GM19467 (cell line): ENCODE measurements around the gene VPS4B.
A peak's percentile ranks its signal among the peaks of the same experiment; 100 is the strongest.

Experiments
- ATAC-seq: cut with Tn5 transposase; IDR thresholded peaks from one replicate; pipeline ENCODE4 v1.9.1; 2021; ENCODE audit warnings: mild to moderate bottlenecking, moderate library complexity; ENCODE audit not compliant: unreplicated experiment

The VPS4B gene

DNA sequence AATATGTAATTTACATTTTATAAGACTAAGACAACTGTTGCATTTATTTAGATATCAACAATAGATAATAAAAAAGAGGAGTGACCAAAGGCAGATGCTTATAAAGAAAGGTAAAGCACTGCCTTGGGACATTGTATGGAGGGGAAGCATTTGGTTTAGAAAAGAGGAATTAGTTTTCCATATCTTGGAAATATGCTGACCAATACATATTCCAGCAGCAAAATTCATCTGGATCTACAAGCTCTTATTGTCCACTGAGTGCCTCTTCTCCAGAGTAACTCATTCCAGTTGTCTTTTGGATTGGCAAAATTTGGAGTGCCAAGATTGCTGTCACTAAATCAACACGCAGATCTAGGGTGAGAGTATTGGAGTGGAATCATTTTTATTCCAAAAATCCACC, 8.9 kb upstream of the VPS4B start:
- ATAC-seq: no peak

- ATAC-seq: no peak
Observed at GRCh38 chr18:63430526-63430925, 8.2 kb upstream of the VPS4B start.

DNA sequence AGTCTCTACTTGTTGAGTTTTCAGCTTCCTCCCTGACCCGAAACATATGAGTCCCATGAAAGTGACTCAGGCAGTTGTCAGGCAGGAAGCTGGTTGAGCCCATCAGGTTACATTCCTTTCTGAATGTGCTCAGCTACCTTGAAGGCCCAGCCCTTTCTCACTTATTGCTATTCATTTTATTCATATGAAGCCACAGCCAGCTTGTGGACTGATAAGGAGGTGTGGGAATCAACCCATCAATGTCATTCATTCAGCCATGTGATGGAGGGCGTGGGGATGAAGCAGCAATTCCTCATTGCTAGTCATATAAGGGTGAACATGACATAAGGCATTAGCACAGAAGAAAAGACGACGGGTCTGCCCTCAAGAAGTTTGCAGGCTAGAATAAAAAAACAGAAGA, 5.3 kb upstream of the VPS4B start:
- no peak for ATAC-seq

DNA sequence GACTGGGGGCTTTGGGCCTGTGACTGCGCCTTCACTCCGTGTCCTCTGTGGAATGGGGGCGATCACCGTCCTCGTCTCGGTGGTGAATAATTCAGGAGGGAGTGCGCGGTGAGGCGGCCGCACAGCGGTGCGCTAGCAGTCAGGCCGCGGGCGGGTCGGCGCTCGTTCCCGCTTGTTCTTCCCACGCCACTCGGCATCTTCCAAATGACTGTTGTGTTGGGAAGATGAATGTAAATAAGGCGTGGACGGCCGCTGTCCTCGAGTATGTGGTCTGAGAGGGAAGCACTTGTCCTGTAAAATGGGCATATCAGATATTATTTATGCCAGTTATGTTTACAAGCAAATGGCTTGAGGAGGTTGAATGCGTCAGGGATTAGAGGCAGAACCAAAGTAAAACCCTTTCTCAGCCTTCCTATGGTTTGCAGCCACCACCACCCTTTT, 608 bp upstream of the VPS4B start:
- ATAC-seq: peak; percentile 32

DNA sequence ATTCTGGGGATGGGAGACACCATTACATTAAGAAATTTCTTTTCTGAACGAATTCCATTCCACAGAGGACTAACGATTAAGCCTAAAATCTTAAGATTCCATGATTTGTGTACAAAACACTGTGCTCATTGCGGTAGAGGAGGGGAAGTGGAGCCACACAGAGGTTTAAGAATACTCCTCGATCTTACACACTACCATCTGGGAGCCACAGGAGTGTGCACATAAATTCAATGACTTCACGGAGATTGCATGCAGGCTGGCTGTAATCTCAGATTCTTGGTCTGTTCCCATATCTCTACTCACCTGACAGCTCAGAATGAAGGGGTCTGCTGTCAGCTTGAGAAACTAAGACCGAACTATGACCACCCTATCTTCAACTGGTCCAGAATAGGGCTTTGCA, 762 bp downstream of the VPS4B start:
- ATAC-seq: no peak

GRCh38 chr18:63412953-63413352, 9.3 kb downstream of the VPS4B start:
- ATAC-seq: no peak

GRCh38 chr18:63410792-63411191, 11.5 kb downstream of the VPS4B start:
- no peak for ATAC-seq

DNA sequence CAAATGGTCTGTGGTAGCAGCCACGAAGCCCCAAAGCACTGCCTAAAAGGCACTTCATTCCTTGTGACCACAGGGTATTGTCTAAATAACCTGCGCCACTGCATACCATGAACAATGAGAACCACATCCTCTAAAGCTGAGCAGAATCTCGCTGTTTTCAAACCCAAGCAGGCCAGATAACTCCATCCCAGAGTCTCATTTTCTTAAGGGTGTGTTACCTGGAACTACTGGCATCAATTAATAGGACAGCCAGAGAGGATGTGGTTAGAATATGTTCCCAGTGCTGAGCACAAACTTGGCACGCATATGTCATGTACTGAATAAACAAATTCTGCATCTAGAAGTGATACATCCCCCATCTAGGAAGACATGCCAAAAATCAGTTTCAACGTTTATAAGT, 13.0 kb downstream of the VPS4B start:
- ATAC-seq: no peak

DNA sequence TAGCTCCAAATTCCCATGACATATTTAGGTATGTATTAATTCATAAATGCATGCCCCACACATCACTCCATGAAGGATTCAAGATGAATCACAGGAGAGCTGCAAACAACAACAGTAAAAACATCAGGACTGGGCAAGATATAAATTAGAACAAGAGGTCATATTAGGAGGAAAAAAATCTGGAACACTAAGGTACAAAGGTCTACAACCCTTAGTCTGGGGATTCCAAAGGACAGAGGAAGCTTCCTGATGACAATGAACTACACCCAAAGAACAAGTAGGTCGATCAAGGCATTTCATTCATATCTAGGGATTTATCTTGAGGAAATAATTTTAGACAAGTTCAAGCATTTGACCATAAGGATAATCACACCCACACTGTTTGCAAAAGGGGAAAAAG, 14.5 kb downstream of the VPS4B start:
- no peak for ATAC-seq

- ATAC-seq: no peak
Observed at GRCh38 chr18:63405986-63406385, 16.3 kb downstream of the VPS4B start.

- no peak for ATAC-seq
Observed at GRCh38 chr18:63402246-63403162, 19.8 kb downstream of the VPS4B start.

DNA sequence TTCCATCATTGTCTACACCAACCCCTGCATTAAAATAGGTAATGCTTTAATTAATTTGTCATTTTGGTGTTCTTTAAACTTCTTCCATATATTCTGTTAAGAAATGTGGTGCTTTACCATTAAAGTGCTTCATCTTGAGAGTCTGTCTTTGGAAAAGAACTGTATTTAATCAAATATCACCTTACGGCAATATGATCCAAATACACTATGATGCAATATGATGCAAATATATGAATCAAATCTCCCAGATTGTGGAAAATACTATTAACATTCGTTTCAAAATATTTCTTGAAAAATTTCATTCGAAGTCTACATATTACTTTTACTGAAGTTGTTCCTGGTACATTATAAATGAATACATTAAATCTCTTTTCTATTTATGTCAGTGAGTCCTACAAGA, 23.0 kb downstream of the VPS4B start:
- no peak for ATAC-seq

DNA sequence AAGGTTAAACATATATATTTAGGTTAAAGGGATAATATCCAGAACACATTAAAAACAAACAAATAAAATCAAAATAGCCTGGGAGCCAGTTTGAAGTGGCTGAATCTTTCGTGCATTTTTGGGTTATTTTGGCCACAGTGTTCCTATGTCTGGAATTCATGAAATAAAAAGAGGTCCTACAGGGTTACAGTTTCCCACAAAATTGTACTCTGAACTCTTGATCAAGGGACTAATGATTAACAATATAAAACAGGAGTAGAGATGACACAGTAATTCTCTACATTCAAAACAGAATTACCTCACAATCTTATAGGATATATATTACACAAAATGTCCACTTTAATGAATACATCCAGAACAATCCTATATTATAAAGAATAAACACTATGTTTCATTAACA, 24.9 kb downstream of the VPS4B start:
- ATAC-seq: no peak

- no peak for ATAC-seq
Observed at GRCh38 chr18:63395503-63395902, 26.8 kb downstream of the VPS4B start.

DNA sequence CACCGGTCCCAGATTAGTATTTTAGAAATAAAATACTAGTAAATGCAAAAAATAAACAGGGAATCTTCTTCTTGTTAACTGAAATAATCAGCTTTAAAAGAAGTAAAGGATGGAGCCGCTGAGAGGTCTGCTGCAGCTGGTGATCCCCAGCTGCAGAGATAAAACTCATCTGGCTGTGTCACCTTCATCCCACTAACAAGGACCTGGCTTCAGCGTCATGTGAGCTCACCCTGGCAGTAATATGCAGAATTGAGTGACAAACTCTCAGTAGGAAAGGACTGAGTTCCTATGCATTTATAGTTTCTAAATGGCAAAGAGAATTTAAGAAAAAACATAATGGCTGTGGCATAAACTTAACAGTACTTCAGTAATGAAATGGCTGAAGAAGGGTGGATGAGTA, 27.3 kb downstream of the VPS4B start:
- ATAC-seq: no peak

- no peak for ATAC-seq
Observed at GRCh38 chr18:63387861-63388260, 34.4 kb downstream of the VPS4B start.

GRCh38 chr18:63382843-63383242, 39.4 kb downstream of the VPS4B start:
- no peak for ATAC-seq

DNA sequence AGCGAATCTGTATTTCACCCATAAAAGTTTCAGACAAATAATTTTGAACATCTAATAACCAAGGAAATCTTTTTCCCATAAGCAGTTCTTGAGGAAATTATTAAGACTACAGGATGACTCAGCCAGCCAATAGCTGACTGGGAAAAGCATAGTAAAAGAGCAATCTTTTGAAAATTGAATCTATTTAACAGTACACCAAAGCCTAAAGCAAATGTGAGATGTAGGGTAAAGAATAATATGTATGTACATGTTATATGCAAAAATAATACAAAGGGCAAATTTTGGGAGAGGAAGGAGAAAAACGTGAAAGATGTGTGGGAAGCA, 42.7 kb downstream of the VPS4B start:
- ATAC-seq: no peak

DNA sequence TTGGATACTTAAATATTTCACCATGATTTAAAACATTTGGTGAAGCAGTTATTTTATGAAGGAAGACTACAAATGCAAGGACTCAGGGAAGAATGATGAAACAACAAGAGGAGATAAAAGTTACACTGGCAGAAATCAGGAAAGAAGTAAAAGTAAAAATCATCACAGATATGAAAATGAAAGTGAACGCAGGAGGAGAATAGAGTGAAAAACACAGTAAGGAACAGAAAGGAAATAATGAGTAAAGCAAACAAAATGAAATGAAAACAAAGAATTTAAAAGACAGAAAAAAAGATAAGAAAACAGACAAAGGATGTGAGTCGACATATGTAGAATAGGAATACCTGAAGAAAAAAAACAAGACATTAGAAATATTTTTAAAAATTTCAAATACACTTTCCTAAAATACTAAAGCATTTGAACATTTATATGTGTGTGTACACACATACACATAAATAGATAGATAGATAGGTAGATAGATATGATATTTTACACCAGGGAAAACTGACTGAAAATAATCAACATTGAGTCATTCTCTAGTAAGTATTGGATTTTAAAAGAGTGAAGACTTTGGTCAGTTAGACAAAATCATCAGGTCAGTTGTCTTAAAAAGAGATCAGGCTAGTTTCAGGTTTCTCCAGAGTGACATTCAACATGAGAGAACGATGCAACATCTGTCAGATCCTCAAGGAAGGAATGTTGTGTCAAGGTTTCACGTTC, 43.2 kb downstream of the VPS4B start:
- peak; percentile 65 for ATAC-seq

GRCh38 chr18:63377275-63377980, 44.8 kb downstream of the VPS4B start:
- no peak for ATAC-seq

- ATAC-seq: no peak
Observed at GRCh38 chr18:63376538-63376937, 45.7 kb downstream of the VPS4B start.

DNA sequence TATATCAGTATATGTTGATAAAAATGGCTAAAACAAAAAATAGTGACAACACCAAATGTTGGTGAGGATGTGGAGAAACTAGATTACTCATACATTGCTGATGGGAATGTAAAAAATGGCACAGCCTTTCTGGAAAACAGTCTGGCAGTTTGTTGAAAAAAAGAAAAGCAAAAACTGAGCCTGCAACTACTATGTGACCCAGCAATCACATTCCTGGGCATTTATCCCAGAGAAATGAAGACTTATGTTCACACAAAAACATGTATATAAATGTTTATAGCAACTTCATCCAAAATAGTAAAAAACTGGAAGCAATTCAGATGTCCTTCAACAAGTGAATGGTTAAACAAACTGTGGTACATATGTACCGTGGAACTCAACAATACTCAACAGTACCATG, 47.7 kb downstream of the VPS4B start:
- no peak for ATAC-seq
